T follicular helper cell (primary cell): ENCODE results near the gene THSD8.
"Not testable (repeated sequence)": the region's sequence is repeated elsewhere in the genome, so short reads cannot be mapped to it uniquely, and the experiment has no call there.

ENCODE experiments used
- DNase-seq: peaks from one replicate; pipeline ENCODE4 v3.0.0-alpha.2; 2020; ENCODE audit warnings: low read depth

Gene THSD8

GRCh38 chr19:12825254-12826131 is 23.6 kb downstream of the THSD8 start:
- DNase-seq: no peak

GRCh38 chr19:12828494-12828893 is 26.6 kb downstream of the THSD8 start:
- DNase-seq: no peak

- DNase-seq: no peak
Measured at GRCh38 chr19:12833418-12833737, 31.5 kb downstream of the THSD8 start.

DNA sequence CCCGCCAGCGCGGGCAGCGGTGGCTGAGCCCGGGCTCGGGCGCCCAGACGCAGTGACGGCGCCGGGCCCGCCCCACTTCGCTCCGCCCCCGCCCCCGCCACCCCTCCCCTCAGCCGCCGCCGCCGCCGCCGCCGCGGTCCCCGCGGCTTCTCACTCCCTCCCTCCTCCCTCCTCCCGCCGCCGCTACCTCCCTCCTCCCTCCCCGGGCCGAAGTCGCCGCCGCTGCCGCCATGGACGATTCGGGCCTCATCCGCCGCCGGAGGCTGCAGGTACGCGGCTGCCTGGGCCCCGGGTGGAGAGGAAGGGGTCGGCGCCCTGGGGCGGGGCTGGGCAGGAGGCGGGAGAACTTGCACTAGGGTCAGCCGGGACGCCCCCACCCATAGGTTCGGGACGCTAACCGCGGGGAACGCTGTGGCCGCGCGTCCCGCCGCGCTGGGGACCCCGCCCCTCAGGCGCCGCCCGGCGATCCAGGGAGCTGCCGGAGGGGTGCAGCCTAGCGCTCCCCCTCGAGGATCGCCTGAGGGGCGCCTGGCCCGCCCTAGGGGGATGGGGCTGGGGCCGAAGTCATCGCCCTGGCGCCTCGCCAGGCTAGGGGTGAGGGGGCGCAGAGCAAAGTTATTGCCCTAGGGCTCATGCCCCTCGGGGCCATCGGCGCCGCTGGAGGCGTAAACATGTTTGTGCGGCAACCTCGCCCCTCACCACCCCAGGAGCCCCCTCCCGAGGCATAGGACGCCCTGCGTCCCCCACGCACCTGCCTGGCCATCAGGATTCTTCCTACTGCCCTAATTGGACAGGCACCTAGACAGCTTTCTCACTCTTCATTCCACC is 32.1 kb downstream of the THSD8 start:
- DNase-seq: no peak

DNA sequence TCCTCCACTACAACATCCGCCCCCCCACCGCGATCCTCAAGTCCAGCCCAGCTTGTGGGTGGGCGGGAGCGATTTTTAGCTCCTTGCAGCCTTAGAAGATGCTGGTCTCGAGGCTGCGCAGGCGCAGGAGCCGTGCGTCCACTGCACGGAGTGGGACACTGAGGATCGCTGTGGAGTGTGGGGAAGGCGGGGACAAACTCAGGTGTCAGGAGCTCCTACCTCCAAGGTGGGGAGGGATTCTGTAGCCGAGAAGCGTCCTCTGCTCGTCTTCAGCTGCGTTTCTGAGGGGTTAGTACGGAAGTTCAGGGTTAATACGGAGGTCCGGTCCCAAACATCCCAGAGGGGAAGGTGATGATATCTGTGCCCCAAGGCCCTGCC is 32.7 kb downstream of the THSD8 start, which contains the start of gene RTBDN:
Gene RTBDN, minus strand, starts transcription at position 14 of the 378 bp plus-strand sequence. CDS start 4,600 bp downstream, outside the sequence.
- DNase-seq: no peak

GRCh38 chr19:12834976-12835757 is 33.3 kb downstream of the THSD8 start:
- no peak for DNase-seq

- DNase-seq: no peak
Measured at GRCh38 chr19:12836529-12836863, 34.6 kb downstream of the THSD8 start.

DNA sequence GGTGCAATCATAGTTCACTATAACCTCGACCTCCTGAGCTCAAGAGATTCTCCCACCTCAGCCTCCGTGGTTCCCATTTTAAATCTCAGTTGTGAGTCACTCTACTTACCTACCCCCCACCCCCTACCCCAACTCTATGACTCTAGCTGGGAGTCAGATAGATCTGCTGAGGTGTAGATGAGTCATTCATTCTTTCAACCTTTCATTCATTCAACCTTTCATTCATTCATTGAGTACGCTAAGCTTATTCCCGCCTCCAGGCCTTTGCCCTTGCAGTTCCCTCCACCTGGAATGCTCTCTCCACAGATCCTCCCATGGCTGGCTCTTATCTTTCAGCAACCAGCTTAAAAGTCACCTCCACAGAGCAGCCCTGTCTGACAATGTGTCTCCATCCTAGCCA is 35.4 kb downstream of the THSD8 start:
- no peak for DNase-seq

GRCh38 chr19:12838182-12838885 is 36.5 kb downstream of the THSD8 start, which contains the start of gene MAST1:
MAST1 (plus strand) TSS chr19:12838515; CDS start chr19:12838573, 58 bp downstream.
- DNase-seq: peak; percentile 31

DNA sequence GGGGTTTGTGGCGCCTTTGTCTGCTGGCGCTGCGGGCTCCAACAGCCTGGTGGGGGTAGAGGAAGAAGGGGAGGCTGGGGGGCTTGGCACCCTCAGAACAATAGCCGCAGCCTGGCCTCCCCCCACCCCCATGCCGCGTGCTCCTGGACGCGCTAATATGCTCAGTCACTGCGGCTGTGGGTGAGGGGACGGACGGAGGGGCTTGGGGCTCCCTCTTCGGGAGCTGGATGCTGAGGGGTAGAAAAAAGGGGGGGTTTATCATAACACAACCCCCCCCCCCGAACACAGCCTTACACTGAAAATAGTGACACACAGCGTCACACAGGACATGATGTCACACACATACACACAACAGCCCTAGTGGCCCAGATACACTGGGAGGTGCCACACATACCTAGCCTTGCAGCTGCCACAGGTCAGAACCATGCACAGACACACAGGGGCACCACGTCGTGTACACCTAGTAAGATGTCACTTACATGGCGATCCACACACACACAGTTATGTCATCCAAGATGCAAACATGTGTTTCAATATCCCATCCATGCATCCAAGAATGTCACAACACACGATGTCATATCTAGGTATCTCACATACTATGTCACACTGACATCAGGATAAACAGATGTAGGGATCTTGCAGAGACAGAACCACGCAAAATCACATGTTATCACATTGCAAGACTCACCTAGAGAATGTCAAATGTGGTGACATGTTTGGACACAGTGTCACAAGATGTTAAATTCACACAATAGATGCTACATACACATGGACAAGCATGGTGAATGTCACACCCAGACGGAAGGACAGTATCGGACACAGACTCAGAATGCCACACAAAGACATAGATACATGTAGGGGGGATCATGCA is 37.3 kb downstream of the THSD8 start:
- DNase-seq: no peak

- DNase-seq: no peak
Measured at GRCh38 chr19:12840091-12841079, 38.5 kb downstream of the THSD8 start.

GRCh38 chr19:12841094-12841493 is 39.2 kb downstream of the THSD8 start:
- DNase-seq: no peak

GRCh38 chr19:12842511-12842910 is 40.6 kb downstream of the THSD8 start:
- no peak for DNase-seq

- no peak for DNase-seq
Measured at GRCh38 chr19:12843328-12843727, 41.5 kb downstream of the THSD8 start.

DNA sequence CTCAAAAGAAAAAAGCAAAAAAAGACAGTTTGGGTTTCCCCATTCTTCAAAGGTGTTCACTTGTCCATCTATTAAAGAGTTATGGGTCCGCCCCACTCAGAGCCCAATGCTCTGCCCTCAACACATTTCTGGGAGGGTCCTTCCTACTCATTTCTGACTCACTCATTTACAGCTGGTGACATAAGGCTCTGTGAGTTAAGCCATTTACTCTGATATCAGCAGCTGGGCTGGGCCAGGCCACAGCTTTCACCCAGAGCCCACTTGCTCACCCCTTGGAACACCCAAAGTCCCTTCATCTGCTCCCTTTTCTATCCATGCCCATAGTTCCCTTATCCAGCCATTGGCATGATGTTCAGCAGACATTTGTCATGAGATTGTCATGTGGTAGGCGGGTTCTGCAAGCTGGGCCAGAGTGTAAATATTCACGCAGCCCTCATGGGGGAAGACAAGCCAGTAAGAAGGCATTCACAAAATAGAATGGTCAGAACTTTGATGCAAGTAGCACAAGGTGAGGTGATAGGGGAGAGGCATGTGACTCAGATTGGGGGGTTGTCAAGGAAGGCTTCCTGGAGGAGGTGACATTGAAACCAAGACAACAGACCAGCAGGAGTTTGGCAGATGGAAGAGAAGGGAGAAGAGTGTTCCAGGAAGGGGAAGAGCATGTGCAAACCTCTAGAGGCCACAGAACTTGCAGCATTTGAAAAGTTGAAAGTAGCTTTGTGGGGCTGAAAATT is 42.3 kb downstream of the THSD8 start:
- DNase-seq: no peak

DNA sequence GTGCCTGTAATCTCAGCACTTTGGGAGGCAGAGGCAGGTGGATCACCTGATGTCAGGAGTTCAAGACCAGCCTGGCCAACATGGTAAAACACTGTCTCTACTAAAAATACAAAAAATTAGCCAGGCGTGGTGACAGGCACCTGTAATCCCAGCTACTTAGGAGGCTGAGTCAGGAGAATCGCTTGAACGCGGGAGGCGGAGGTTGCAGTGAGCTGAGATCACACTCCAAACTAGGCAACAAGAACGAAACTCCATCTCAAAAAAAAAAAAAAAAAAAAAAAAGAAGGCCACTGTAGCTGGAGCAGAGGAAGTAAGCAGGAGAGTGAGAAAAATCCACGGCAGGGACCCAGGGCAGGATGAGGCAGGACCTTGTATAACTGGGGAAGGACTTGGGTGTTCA is 44.7 kb downstream of the THSD8 start:
- DNase-seq: not testable (repeated sequence)

DNA sequence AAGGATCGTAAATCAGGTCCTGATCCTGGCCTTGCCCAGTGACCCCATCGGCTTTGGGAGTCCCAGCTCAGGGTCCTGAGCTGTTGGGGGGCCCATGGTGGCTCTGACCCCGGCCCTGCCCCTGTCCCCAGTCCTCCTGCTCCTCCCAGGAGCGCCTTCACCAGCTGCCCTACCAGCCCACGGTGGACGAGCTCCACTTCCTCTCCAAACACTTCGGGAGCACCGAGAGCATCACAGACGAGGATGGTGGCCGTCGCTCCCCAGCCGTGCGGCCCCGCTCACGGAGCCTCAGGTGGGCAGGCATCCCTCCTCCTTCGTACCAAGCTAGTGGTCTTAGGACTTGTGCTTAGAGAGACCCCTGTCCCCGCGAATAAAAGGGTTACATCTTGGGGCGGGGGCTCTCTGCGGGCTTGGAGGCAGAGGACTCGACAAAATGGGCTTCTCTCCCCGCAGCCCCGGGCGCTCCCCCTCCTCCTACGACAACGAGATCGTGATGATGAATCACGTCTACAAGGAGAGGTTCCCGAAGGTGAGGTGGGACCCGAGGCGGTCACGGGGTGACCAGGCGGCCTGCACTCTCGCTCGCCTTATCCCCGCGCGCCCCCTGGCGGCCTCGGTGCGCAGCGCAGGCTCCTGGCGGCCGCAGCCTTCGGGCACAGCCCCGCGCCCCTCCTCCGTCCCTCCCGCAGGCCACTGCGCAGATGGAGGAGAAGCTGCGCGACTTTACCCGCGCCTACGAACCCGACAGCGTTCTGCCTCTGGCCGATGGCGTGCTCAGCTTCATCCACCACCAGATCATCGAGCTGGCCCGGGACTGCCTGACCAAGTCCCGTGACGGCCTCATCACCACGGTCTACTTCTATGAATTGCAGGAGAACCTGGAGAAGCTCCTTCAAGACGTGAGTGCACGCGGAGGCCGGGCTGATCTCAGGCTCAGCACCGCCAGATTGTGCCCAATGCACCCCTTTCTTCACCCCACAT is 45.6 kb downstream of the THSD8 start:
- peak; percentile 59 for DNase-seq
